ENCODE measurements around the gene KCNK4.

The KCNK4 gene

DNA sequence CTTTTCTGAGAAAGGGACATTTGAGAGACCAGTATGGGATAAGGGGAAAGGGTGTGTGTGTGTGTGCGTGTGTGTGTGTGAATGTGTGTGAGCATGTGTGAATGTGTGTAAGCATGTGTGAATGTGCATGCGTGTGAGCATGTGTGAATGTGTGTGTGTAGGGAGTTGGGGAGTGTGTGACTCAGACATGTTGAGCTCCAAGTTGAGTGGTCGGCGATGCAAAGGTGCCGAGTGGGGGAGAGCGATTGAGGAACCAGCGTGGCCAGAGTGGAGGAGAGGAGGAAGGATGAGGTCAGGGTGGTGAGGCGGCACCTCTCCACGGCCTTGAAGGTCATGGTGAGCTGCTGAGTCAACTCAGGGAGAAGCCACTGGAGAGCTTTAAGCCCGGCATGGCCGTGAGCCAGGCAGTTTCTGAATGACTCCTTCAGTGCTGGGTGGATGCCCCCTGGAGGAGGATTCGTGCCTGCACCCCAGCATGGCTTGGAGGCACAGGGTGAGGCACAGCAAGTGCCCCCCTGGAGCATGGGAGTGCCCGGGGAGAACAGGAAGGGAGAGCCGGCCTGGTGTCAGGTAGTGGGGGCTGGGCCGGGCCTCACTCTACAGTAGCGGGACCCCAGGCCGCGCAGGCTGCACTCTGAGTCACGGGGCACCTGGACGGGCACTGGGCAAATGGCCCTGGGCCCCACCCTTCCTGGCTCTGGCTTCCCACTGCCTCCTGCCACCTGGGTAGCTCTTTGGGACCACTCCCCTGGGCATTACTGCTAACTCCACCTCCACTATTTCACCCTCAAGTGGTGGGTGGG lies 40.7 kb downstream of the KCNK4 start:
- peak; percentile 48 for DNase-seq

DNA sequence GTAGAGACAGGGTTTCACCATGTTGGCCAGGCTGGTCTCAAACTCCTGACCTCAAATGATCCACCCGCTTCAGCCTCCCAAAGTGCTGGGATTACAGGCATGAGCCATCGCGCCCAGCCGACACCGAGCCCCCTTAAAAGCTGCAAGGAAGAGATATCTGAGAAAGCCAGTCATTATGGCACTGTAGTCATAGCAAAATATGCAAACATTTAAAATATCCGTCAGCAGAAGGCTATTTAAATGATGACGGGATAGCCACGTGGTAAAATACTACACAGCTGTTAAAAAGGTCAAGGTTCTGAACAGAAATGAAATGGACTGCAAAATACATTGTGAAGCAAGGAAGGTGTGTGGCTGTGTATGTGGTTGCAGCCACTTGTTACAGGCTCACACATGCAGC lies 42.5 kb downstream of the KCNK4 start:
- no peak for DNase-seq

GRCh38 chr11:64334764-64335735 lies 43.9 kb downstream of the KCNK4 start:
- peak; percentile 69 for DNase-seq

- no peak for DNase-seq
Observed at GRCh38 chr11:64337538-64338249, 46.6 kb downstream of the KCNK4 start.

GRCh38 chr11:64338716-64339115 lies 47.6 kb downstream of the KCNK4 start:
- no peak for DNase-seq

DNA sequence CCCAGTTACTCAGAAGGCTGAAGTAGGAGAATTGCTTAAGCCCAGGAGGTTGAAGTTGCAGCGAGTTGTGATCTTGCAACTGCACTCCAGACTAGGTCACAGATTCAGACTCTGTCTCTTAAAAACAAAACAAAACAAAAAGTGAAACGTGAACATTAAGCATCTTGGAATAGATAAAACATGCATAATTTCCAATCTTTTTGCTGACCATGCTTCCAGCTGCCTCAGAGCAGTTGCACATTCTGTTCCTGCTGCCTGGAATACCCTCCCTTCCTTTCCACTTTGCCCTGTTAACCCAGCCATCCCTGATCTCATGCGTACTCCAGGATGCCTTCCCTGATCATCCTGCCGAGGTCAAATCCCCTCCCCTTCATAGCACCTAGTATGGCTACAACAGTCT lies 48.2 kb downstream of the KCNK4 start:
- no peak for DNase-seq

DNA sequence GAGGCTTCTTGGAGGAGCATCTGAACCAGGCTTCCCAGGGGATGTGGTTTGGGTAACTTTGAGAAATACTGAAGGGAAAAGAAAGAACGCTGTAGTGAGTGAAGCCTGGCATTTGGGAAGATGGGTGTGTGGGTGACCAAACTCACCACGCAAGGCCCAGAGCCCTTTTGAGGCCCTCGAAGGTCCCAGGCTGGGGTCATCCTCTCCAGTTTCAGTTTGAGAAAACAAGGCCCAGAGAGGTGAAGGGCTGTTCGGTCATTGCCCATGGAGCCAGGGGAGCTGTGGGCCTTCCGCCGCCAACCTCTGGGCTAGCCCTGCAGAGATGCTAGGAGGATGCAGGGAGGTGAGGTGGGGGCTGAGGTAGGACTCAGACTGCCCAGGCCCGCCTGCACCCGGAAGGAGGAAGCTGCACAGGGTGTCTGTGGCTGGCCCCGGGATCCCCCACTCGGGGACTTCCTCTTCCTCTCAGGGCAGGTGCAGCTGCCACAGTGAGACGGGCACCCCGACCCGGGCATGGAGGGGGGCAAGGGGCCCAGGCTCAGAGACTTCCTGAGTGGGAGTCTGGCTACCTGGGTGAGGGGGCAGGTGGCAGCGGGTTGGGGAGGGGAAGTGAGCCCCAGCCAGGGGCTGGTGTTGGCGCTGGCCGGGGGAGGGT lies 48.8 kb downstream of the KCNK4 start, which contains the start of gene CCDC88B:
TSS of gene CCDC88B (plus strand) at position 451 of the 655 bp plus-strand sequence. CDS start at position 514, 63 bp downstream.
- DNase-seq = no peak

- DNase-seq = no peak
Observed at GRCh38 chr11:64340671-64341335, 49.7 kb downstream of the KCNK4 start.

DNA sequence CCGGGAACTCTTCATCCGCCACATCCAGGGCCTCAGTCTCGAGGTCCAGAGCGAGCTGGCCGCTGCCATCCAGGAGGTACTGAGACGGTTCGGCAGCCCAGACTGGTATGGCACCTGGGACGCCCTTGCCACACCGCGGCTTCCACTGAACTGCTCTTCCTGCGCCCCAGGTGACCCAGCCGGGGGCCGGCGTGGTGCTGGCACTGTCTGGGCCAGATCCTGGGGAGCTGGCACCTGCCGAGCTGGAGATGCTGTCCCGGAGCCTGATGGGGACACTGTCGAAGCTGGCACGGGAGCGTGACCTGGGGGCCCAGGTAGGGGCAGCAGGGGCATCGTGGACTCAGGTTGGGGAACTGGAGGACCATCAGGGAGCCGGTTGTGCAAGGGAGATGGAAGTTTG lies 50.3 kb downstream of the KCNK4 start:
- DNase-seq = no peak

DNA sequence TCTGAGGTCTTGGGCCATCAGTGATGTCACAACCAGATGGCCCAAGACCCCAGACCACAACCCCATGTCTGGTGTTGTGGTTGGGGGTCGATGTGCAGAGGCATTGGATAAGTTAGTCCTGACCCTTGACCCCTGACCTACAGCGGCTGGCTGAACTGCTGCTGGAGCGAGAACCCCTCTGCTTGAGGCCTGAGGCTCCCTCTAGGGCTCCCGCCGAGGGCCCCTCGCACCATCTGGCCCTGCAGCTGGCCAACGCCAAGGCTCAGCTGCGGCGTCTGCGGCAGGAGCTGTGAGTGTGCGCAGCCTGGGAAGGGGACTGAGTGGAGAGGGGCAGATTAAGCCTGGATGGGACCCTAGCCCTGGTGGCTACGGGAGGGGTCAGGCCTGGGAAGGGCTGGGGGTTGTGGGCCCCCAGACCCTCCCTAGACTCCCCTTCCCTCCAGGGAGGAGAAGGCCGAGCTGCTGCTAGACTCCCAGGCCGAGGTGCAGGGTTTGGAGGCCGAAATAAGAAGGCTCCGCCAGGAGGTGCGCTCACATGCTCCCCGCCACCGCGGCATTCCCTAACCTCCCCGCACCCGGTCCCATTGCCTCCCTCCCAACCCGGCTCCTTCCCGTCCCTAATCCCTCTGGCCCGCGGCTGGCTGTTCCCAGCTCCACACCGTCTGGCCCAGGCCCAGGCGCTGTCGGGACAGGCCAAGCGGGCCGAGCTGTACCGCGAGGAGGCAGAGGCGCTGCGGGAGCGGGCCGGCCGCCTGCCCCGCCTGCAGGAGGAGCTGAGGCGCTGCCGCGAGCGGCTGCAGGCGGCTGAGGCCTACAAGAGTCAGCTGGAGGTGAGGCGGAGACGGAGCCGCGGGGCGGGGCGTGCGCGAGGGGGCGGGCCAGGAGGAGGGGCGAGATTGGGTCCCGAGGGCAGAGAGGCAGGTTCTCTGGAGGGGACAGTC lies 51.0 kb downstream of the KCNK4 start:
- DNase-seq = peak; percentile 41

DNA sequence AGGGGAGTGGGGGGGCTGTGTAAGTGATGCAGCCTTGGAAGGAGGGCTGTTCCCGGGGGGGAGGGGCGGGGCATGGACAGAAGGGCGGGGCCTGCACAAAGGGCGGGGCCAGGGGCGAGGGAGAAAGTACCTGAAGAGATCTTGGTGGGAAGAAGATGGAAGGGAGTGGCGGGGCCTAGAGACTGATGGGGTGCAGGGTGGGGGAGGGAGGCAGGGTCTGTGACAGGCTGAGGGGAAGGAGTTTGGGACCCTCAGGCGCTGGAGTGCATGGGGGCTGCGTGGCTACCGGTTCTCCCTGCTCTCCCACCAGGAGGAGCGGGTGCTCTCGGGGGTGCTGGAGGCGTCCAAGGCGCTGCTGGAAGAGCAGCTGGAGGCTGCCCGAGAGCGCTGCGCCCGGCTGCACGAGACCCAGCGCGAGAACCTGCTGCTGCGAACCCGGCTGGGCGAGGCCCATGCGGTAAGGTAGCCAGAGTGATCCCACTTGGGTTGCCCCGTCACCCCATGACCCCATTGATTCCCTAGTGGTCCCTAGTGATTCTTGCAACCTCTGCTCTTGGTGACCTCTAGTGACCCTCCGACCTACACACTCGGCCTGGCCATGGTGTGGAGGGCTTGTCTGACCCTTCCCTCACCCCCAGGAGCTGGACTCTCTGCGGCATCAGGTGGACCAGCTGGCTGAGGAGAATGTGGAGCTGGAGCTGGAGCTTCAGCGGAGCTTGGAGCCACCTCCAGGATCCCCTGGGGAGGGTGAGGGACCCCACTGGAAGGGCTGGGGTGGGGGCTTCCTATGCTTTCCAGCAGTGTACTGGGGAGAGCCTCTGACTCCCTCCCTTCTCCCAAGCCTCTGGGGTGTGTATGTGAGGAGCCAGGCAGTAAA lies 52.0 kb downstream of the KCNK4 start:
- DNase-seq = no peak

GRCh38 chr11:64343767-64344559 lies 52.9 kb downstream of the KCNK4 start:
- no peak for DNase-seq

GRCh38 chr11:64344787-64345186 lies 53.7 kb downstream of the KCNK4 start:
- DNase-seq = no peak

DNA sequence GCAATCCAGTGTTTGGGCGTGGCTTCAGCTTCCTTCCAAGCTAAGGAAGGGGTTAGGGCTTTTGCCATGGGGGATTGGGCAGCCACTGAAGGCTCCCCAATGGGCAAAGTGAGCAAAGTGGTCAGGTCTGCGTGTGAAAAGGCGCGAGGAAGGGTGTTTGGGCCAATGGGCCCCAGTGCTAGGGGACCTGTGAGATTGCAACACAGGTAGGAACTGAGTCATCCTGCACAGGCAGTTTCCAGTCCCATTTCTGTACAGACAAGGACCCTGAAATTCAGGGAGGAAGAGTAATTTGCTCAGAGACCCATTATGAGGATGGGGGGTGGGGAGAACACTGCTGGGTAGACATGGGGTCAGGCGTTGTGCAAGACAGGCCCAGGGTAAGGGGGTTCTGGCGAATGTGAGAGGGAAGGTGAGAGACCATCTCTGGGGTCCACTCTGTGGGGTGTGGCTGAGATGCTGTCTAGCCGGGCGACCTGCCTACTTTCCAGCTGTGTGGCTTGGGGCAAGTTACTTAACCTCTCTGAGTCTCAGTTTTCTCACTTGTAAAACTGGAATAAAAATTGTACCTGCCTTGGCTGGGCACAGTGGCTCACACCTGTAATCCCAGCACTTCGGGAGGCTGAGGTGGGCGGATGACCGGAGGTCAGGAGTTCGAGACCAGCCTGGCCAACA lies 56.2 kb downstream of the KCNK4 start:
- no peak for DNase-seq

DNA sequence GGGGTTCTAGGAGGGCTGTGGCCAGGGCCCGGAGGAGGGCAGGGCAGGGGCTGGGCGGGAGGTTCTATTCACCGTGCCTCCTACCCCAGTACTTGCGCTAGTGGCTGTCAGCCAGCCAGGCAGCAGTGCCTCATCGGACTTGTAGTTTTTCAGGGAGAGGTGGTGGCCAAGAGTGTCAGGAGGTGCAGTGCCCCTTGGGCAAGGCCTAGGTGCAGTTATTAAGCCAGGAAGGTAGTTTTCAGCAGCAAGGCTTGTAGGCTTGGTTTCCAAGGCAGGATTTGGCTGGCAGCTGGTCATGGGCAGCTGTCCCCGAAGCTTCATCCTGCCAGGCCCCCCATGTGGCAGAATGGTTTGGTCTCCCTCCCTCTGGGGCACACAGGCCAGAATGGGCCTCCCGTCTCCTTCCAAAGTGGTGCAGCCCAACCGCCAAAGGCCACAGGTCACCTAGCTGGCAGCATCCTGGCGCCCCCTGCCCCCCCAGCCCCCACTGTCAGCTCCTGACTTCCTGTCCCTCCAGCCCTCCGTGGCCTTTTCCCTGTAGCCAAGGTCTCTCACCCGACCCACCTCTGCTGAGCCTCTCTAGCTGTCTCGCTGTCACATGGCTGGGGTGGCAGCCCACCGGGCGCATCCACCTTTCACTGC lies 57.4 kb downstream of the KCNK4 start:
- no peak for DNase-seq

DNA sequence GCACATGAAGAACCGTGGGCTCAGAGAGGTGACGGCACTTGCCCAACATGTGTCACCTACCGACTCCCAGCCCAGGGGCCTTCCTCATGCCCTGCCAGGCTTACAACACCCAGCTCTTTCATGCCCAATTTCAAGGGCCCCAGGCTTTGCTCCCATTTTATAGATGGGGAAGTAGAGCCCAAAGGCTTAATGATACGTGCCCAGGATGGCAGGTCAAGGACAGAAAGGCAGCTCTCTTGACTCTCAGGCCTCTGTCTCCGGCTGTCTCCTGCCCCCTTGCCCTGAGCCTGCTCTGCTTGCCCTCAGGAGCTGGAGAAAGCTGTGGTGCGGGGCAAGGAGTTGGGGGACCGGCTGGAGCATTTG lies 57.9 kb downstream of the KCNK4 start:
- DNase-seq = no peak

- no peak for DNase-seq
Observed at GRCh38 chr11:64349404-64349803, 58.3 kb downstream of the KCNK4 start.

Measured in SHP77 treated with DMSO at 0.1 percent for 48 hours (cell line).